ENCODE measurements around the gene BTBD18. TPM values are rescaled to one million over a fixed set of nuclear protein-coding genes. Genes with fewer than 3 reads are reported as not detected.

Gene BTBD18
- total and polyA plus RNA-seq, 2 of the 13 experiments (the other 11 are each of a cell fraction or from before 2014, with no cell fraction given) = not detected

DNA sequence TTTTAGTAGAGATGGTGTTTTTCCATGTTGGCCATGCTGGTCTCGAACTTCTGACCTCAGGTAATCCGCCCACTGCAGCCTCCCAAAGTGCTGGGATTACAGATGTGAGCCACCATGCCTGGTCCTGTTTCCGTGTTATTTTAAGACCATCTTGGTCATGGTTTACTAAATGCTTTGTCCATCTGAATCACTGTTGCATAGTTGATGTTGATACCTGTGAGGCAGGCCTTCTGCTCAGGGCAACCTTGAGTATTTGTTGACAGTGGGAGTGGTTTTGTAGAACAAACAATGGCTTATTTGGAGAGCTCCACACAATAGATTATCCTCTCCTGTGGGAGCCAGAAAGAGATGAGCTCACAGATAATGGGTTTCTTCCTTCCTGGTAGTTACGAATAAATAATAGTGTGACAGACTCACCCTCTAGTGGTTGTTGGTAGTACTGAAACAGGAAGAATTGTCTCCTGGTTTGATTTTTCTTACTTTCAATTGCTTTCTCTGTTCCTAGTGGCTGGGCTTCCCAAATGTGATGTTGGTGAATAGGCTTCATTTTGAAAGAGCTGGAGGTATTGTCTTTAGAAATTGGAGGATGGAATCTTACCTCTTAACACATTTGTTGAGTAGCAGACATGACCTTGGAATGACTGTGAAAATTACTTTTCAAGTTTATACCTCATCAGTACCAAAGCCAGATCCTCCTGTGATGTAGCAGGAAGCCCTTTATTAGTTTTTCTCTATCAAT is 49.0 kb upstream of the BTBD18 start (continued):
- TF ChIP-seq ZZZ3 (CRISPR knock-in tag; IDR thresholded peaks at IDR 0.05; ENCODE audit: borderline replicate concordance) = no peak
- TF ChIP-seq ZBTB38 (CRISPR knock-in tag; IDR thresholded peaks at IDR 0.05) = no peak
- TF ChIP-seq MIXL1 (CRISPR knock-in tag; IDR thresholded peaks at IDR 0.05) = peak; percentile 66; the same call in 1 of the 2 replicates
- TF ChIP-seq NPAS2 (CRISPR knock-in tag; IDR thresholded peaks at IDR 0.05; ENCODE audit: borderline replicate concordance) = no peak
- no peak for TF ChIP-seq GTF2F1 (IDR thresholded peaks at IDR 0.05; ENCODE audit: low read length)
- no peak for TF ChIP-seq ZNF777 (CRISPR knock-in tag; IDR thresholded peaks at IDR 0.05)
- TF ChIP-seq, protein P1, sequence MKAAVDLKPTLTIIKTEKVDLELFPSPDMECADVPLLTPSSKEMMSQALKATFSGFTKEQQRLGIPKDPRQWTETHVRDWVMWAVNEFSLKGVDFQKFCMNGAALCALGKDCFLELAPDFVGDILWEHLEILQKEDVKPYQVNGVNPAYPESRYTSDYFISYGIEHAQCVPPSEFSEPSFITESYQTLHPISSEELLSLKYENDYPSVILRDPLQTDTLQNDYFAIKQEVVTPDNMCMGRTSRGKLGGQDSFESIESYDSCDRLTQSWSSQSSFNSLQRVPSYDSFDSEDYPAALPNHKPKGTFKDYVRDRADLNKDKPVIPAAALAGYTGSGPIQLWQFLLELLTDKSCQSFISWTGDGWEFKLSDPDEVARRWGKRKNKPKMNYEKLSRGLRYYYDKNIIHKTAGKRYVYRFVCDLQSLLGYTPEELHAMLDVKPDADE (CRISPR knock-in tag; IDR thresholded peaks at IDR 0.05) = no peak
- TF ChIP-seq GFI1 (CRISPR knock-in tag; IDR thresholded peaks at IDR 0.05; ENCODE audit: borderline replicate concordance) = peak; percentile 78
- TF ChIP-seq, protein P2, sequence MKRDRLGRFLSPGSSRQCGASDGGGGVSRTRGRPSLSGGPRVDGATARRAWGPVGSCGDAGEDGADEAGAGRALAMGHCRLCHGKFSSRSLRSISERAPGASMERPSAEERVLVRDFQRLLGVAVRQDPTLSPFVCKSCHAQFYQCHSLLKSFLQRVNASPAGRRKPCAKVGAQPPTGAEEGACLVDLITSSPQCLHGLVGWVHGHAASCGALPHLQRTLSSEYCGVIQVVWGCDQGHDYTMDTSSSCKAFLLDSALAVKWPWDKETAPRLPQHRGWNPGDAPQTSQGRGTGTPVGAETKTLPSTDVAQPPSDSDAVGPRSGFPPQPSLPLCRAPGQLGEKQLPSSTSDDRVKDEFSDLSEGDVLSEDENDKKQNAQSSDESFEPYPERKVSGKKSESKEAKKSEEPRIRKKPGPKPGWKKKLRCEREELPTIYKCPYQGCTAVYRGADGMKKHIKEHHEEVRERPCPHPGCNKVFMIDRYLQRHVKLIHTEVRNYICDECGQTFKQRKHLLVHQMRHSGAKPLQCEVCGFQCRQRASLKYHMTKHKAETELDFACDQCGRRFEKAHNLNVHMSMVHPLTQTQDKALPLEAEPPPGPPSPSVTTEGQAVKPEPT (CRISPR knock-in tag; IDR thresholded peaks at IDR 0.05; ENCODE audit: low read depth) = no peak
- TF ChIP-seq ZNF12 (CRISPR knock-in tag; IDR thresholded peaks at IDR 0.05) = 0 out of 2 replicates have a peak, but pooled peaks have one; percentile 29
- TF ChIP-seq SP2 (CRISPR knock-in tag; IDR thresholded peaks at IDR 0.05) = no peak
- TF ChIP-seq, protein P3, sequence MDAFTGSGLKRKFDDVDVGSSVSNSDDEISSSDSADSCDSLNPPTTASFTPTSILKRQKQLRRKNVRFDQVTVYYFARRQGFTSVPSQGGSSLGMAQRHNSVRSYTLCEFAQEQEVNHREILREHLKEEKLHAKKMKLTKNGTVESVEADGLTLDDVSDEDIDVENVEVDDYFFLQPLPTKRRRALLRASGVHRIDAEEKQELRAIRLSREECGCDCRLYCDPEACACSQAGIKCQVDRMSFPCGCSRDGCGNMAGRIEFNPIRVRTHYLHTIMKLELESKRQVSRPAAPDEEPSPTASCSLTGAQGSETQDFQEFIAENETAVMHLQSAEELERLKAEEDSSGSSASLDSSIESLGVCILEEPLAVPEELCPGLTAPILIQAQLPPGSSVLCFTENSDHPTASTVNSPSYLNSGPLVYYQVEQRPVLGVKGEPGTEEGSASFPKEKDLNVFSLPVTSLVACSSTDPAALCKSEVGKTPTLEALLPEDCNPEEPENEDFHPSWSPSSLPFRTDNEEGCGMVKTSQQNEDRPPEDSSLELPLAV (CRISPR knock-in tag; conservative IDR thresholded peaks at IDR 0.05; ENCODE audit: low read depth) = no peak
- no peak for TF ChIP-seq ZNF562 (CRISPR knock-in tag; IDR thresholded peaks at IDR 0.05; ENCODE audit: borderline replicate concordance)
- TF ChIP-seq ARID2 (CRISPR knock-in tag; IDR thresholded peaks at IDR 0.05; ENCODE audit: borderline replicate concordance) = no peak
- TF ChIP-seq ZNF629 (CRISPR knock-in tag; conservative IDR thresholded peaks at IDR 0.05) = no peak
- TF ChIP-seq ZNF589 (CRISPR knock-in tag; conservative IDR thresholded peaks at IDR 0.05) = no peak
- TF ChIP-seq ZNF839 (CRISPR knock-in tag; IDR thresholded peaks at IDR 0.05; ENCODE audit: borderline replicate concordance) = no peak
- TF ChIP-seq ZNF746 (CRISPR knock-in tag; IDR thresholded peaks at IDR 0.05) = no peak
- peak; percentile 88 for TF ChIP-seq PITX1 (CRISPR knock-in tag; IDR thresholded peaks at IDR 0.05)
- TF ChIP-seq HNRNPK (IDR thresholded peaks at IDR 0.05; ENCODE audit: low read depth, low read length, poor library complexity, severe bottlenecking) = no peak
- TF ChIP-seq, protein P4, sequence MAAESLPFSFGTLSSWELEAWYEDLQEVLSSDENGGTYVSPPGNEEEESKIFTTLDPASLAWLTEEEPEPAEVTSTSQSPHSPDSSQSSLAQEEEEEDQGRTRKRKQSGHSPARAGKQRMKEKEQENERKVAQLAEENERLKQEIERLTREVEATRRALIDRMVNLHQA (CRISPR knock-in tag; IDR thresholded peaks at IDR 0.05) = no peak
- TF ChIP-seq, protein P5, sequence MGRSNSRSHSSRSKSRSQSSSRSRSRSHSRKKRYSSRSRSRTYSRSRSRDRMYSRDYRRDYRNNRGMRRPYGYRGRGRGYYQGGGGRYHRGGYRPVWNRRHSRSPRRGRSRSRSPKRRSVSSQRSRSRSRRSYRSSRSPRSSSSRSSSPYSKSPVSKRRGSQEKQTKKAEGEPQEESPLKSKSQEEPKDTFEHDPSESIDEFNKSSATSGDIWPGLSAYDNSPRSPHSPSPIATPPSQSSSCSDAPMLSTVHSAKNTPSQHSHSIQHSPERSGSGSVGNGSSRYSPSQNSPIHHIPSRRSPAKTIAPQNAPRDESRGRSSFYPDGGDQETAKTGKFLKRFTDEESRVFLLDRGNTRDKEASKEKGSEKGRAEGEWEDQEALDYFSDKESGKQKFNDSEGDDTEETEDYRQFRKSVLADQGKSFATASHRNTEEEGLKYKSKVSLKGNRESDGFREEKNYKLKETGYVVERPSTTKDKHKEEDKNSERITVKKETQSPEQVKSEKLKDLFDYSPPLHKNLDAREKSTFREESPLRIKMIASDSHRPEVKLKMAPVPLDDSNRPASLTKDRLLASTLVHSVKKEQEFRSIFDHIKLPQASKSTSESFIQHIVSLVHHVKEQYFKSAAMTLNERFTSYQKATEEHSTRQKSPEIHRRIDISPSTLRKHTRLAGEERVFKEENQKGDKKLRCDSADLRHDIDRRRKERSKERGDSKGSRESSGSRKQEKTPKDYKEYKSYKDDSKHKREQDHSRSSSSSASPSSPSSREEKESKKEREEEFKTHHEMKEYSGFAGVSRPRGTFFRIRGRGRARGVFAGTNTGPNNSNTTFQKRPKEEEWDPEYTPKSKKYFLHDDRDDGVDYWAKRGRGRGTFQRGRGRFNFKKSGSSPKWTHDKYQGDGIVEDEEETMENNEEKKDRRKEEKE (IDR thresholded peaks at IDR 0.05) = no peak
- no peak for TF ChIP-seq ZNF451 (CRISPR knock-in tag; IDR thresholded peaks at IDR 0.05)

Measured in HepG2 (cell line).